ENCODE results near the gene TMEM41A.

Gene TMEM41A

GRCh38 chr3:185498503-185499396 lies at the start of gene TMEM41A:
Gene TMEM41A, minus strand, starts transcription at chr3:185499035. Its CDS starts 74 bp downstream, at chr3:185498961.
- DNase-seq (ENCODE audit: low read depth in 2 of 2, low spot score in 1 of 2): peak; percentile 76 to 79

- no peak for DNase-seq (ENCODE audit: low read depth in 2 of 2, low spot score in 1 of 2)
Measured at GRCh38 chr3:185540695-185541094, 41.9 kb upstream of the TMEM41A start.

GRCh38 chr3:185539934-185540333 lies 41.1 kb upstream of the TMEM41A start:
- DNase-seq (ENCODE audit: low read depth in 2 of 2, low spot score in 1 of 2): no peak

- DNase-seq (ENCODE audit: low read depth in 2 of 2, low spot score in 1 of 2): no peak
Measured at GRCh38 chr3:185537369-185537970, 38.6 kb upstream of the TMEM41A start.

GRCh38 chr3:185534511-185534910 lies 35.7 kb upstream of the TMEM41A start:
- no peak for DNase-seq (ENCODE audit: low read depth in 2 of 2, low spot score in 1 of 2)

GRCh38 chr3:185532901-185533300 lies 34.1 kb upstream of the TMEM41A start:
- DNase-seq (ENCODE audit: low read depth in 2 of 2, low spot score in 1 of 2): no peak

GRCh38 chr3:185530856-185531255 lies 32.0 kb upstream of the TMEM41A start:
- DNase-seq (ENCODE audit: low read depth in 2 of 2, low spot score in 1 of 2): no peak

- DNase-seq (ENCODE audit: low read depth in 2 of 2, low spot score in 1 of 2): no peak
Measured at GRCh38 chr3:185528532-185528931, 29.7 kb upstream of the TMEM41A start.

GRCh38 chr3:185527364-185527763 lies 28.5 kb upstream of the TMEM41A start:
- no peak for DNase-seq (ENCODE audit: low read depth in 2 of 2, low spot score in 1 of 2)

GRCh38 chr3:185526349-185526951 lies 27.6 kb upstream of the TMEM41A start:
- DNase-seq (ENCODE audit: low read depth in 2 of 2, low spot score in 1 of 2): no peak

GRCh38 chr3:185521349-185522138 lies 22.7 kb upstream of the TMEM41A start:
- no peak for DNase-seq (ENCODE audit: low read depth in 2 of 2, low spot score in 1 of 2)

- no peak for DNase-seq (ENCODE audit: low read depth in 2 of 2, low spot score in 1 of 2)
Measured at GRCh38 chr3:185519021-185519420, 20.2 kb upstream of the TMEM41A start.

GRCh38 chr3:185517387-185518130 lies 18.7 kb upstream of the TMEM41A start:
- no peak for DNase-seq (ENCODE audit: low read depth in 2 of 2, low spot score in 1 of 2)

- DNase-seq (ENCODE audit: low read depth in 2 of 2, low spot score in 1 of 2): no peak
Measured at GRCh38 chr3:185511711-185512110, 12.9 kb upstream of the TMEM41A start.

- no peak for DNase-seq (ENCODE audit: low read depth in 2 of 2, low spot score in 1 of 2)
Measured at GRCh38 chr3:185508335-185508991, 9.6 kb upstream of the TMEM41A start.

GRCh38 chr3:185507883-185508282 lies 9.0 kb upstream of the TMEM41A start:
- no peak for DNase-seq (ENCODE audit: low read depth in 2 of 2, low spot score in 1 of 2)

- DNase-seq (ENCODE audit: low read depth in 2 of 2, low spot score in 1 of 2): no peak
Measured at GRCh38 chr3:185504636-185505035, 5.8 kb upstream of the TMEM41A start.

GRCh38 chr3:185503521-185503920 lies 4.7 kb upstream of the TMEM41A start:
- no peak for DNase-seq (ENCODE audit: low read depth in 2 of 2, low spot score in 1 of 2)

- no peak for DNase-seq (ENCODE audit: low read depth in 2 of 2, low spot score in 1 of 2)
Measured at GRCh38 chr3:185502987-185503386, 4.2 kb upstream of the TMEM41A start.

GRCh38 chr3:185490241-185490640 lies 8.6 kb downstream of the TMEM41A start:
- DNase-seq (ENCODE audit: low read depth in 2 of 2, low spot score in 1 of 2): no peak
